HCT116 (cell line): ENCODE data around the gene SMPDL3B. TPM values are rescaled to one million over a fixed set of nuclear protein-coding genes. Genes with fewer than 3 reads are reported as not detected.

Source experiments
- ATAC-seq: fragments of 200-7000 bp; cut with Tn5 transposase; 2 replicates; pipeline ENCODE4 v1.9.1; 2020; ENCODE audit warnings: mild to moderate bottlenecking, moderate library complexity
- BruUV-seq: library from RNA; stranded (reverse); fragments of 400-500 nt; replicated peaks from 2 replicates; lab custom pipeline; 2021; lab: Mats Ljungman, UMichigan
- CTCF ChIA-PET: fragments of 300-600 bp; sonication (Branson Sonifier 250); formaldehyde crosslinking; loops from one replicate; lab custom pipeline; 2021; ENCODE audit warnings: antibody characterized with exemption; lab: Charles Lee
- POLR2A ChIA-PET: fragments of 300-600, 350-600 bp; sonication (Branson Sonifier 250); formaldehyde crosslinking; loops from one replicate; lab custom pipeline; 2021; ENCODE audit warnings: antibody characterized with exemption; lab: Charles Lee
- RAD21 ChIA-PET, 2 experiments: fragments of 300-600 bp; sonication (Branson Sonifier 250); formaldehyde crosslinking; loops; one replicate each; lab custom pipeline; 2023; ENCODE audit warnings: low total read pairs in 2 of 2; ENCODE audit not compliant: uncharacterized antibody in 2 of 2, unreplicated experiment in 2 of 2, low non-redundant PET in 1 of 2; lab: Charles Lee
- DNase-seq: peaks from one replicate; pipeline ENCODE4 v3.0.0-alpha.2; 2010; ENCODE audit warnings: low read depth, low spot score
- H2AFZ ChIP-seq: fragments of 200-600 bp; shearing (Covaris generic), sonication (generic); 2 replicates; pipeline ENCODE4 v1.6.1; 2017; ENCODE audit warnings: low read depth, mixed run types, mixed read lengths, antibody characterized with exemption, low read length; ENCODE audit not compliant: poor library complexity, severe bottlenecking
- H3K27ac ChIP-seq: 2 replicates; pipeline ENCODE4 v1.5.1; 2012; ENCODE audit warnings: low read depth, low read length
- H3K27me3 ChIP-seq: fragments of 200-600 bp; sonication (generic); 2 replicates; pipeline ENCODE4 v1.6.1; 2016; ENCODE audit warnings: mixed run types, low read length, mixed read lengths; ENCODE audit not compliant: insufficient read depth
- H3K36me3 ChIP-seq, 2 experiments: fragments of 200-500 bp in 1 of 2; fragments of 200-600 bp in 1 of 2; sonication (Bioruptor generic) in 1 of 2; sonication (generic) in 1 of 2; 2 replicates each; pipeline versions ENCODE4 v1.5.1 to v1.6.1; 2014 to 2016; ENCODE audit warnings: low read length in 2 of 2, inconsistent platforms in 1 of 2, mixed read lengths in 1 of 2, mixed run types in 1 of 2; ENCODE audit not compliant: insufficient read depth in 2 of 2, control insufficient read depth in 1 of 2
- H3K4me1 ChIP-seq, 2 experiments: fragments of 200-600 bp in 1 of 2; sonication (generic) in 1 of 2; 2 replicates each; pipeline versions ENCODE4 v1.5.1 to v1.6.1; 2012 to 2017; ENCODE audit warnings: low read length in 2 of 2, inconsistent platforms in 1 of 2, mild to moderate bottlenecking in 1 of 2, mixed read lengths in 1 of 2, mixed run types in 1 of 2, moderate library complexity in 1 of 2; ENCODE audit not compliant: insufficient read depth in 2 of 2, control insufficient read depth in 1 of 2
- H3K4me2 ChIP-seq: fragments of 200-600 bp; sonication (generic); 2 replicates; pipeline ENCODE4 v1.6.1; 2017; ENCODE audit warnings: mixed run types, low read length, mixed read lengths
- H3K4me3 ChIP-seq, 2 experiments: fragments of 200-600 bp in 1 of 2; sonication (generic) in 1 of 2; replicated peaks in 1 of 2; 2 replicates each; pipeline ENCODE4 v1.5.1; 2011 to 2016; ENCODE audit warnings: low read length in 2 of 2, control low read depth in 1 of 2, low read depth in 1 of 2, mild to moderate bottlenecking in 1 of 2, mixed read lengths in 1 of 2, mixed run types in 1 of 2
- H3K79me2 ChIP-seq: fragments of 200-600 bp; sonication (generic); 2 replicates; pipeline ENCODE4 v1.6.1; 2017; ENCODE audit warnings: mild to moderate bottlenecking, mixed run types, low read length, moderate library complexity, mixed read lengths; ENCODE audit not compliant: insufficient read depth
- H3K9ac ChIP-seq: fragments of 200-600 bp; sonication (generic); 2 replicates; pipeline ENCODE4 v1.6.1; 2016; ENCODE audit warnings: low read length, mixed read lengths
- H3K9me2 ChIP-seq: fragments of 200-600 bp; sonication (generic), shearing (Covaris generic); 2 replicates; pipeline ENCODE4 v1.6.1; 2017; ENCODE audit warnings: mixed run types, mild to moderate bottlenecking, moderate library complexity; ENCODE audit not compliant: insufficient read depth
- H3K9me3 ChIP-seq, 2 experiments: fragments of 200-500 bp in 1 of 2; fragments of 200-600 bp in 1 of 2; sonication (Bioruptor generic) in 1 of 2; sonication (generic) in 1 of 2; 2 replicates each; pipeline ENCODE4 v1.6.1; 2014 to 2017; ENCODE audit warnings: low read length in 2 of 2, mixed read lengths in 2 of 2, inconsistent platforms in 1 of 2, low read depth in 1 of 2, mild to moderate bottlenecking in 1 of 2, mixed run types in 1 of 2, moderate library complexity in 1 of 2; ENCODE audit not compliant: control insufficient read depth in 1 of 2, insufficient read depth in 1 of 2
- H4K20me1 ChIP-seq: fragments of 200-600 bp; sonication (generic), shearing (Covaris generic); 2 replicates; pipeline ENCODE4 v1.6.1; 2017; ENCODE audit warnings: mixed run types, mild to moderate bottlenecking, moderate library complexity; ENCODE audit not compliant: insufficient read depth
- CBX3 ChIP-seq: IDR thresholded peaks from 2 replicates; pipeline ENCODE4 v1.6.1; 2012; ENCODE audit warnings: low read depth
- CEBPB ChIP-seq: IDR thresholded peaks from 2 replicates; pipeline ENCODE4 v1.6.1; 2012; ENCODE audit warnings: low read depth
- CTCF ChIP-seq, 3 experiments: fragments of 200-600 bp in 1 of 3; sonication (generic) in 1 of 3; IDR thresholded peaks in 2 of 3; conservative IDR thresholded peaks in 1 of 3; 2 replicates each; pipeline ENCODE4 v1.5.1; 2012 to 2017; ENCODE audit warnings: low read depth in 2 of 3, low read length in 2 of 3, antibody characterized with exemption in 1 of 3, borderline replicate concordance in 1 of 3, control low read depth in 1 of 3, mild to moderate bottlenecking in 1 of 3, mixed read lengths in 1 of 3, mixed run types in 1 of 3, moderate library complexity in 1 of 3; ENCODE audit not compliant: insufficient read depth in 1 of 3
- ELF1 ChIP-seq: IDR thresholded peaks from 2 replicates; pipeline ENCODE4 v1.6.1; 2012; ENCODE audit warnings: low read depth, borderline replicate concordance
- EZH2 ChIP-seq: fragments of 200-600 bp; sonication (generic); IDR thresholded peaks from 2 replicates; pipeline ENCODE4 v1.6.1; 2017; ENCODE audit warnings: antibody characterized with exemption, mixed run types
- EZH2phosphoT487 ChIP-seq: fragments of 200-600 bp; IDR thresholded peaks from 2 replicates; pipeline ENCODE4 v1.6.1; 2018; ENCODE audit warnings: antibody characterized with exemption, borderline replicate concordance
- FOSL1 ChIP-seq: IDR thresholded peaks from 2 replicates; pipeline ENCODE4 v1.6.1; 2012; ENCODE audit warnings: low read depth
- JUND ChIP-seq: IDR thresholded peaks from 2 replicates; pipeline ENCODE4 v1.6.1; 2012
- MAX ChIP-seq: IDR thresholded peaks from 2 replicates; pipeline ENCODE4 v1.6.1; 2012
- POLR2A ChIP-seq: IDR thresholded peaks from 2 replicates; pipeline ENCODE4 v1.7.0; 2011; ENCODE audit warnings: borderline replicate concordance; ENCODE audit not compliant: insufficient read depth, insufficient read length; ENCODE audit errors: extremely low read depth
- POLR2AphosphoS5 ChIP-seq: IDR thresholded peaks from 2 replicates; pipeline ENCODE4 v1.6.1; 2011; ENCODE audit warnings: mild to moderate bottlenecking, low read depth, low read length, moderate library complexity
- RAD21 ChIP-seq: IDR thresholded peaks from 2 replicates; pipeline ENCODE4 v1.6.1; 2012; ENCODE audit warnings: low read depth, mild to moderate bottlenecking
- REST ChIP-seq: IDR thresholded peaks from 2 replicates; pipeline ENCODE4 v1.6.1; 2012; ENCODE audit warnings: low read depth
- SP1 ChIP-seq: IDR thresholded peaks from 2 replicates; pipeline ENCODE4 v1.6.1; 2012; ENCODE audit warnings: low read depth
- SRF ChIP-seq: IDR thresholded peaks from 2 replicates; pipeline ENCODE4 v1.6.1; 2012; ENCODE audit warnings: low read depth
- TCF7L2 ChIP-seq: IDR thresholded peaks from 2 replicates; pipeline ENCODE4 v1.7.0; 2011; ENCODE audit warnings: borderline replicate concordance, inconsistent platforms; ENCODE audit not compliant: insufficient read depth, insufficient read length; ENCODE audit errors: extremely low read depth
- YY1 ChIP-seq: IDR thresholded peaks from 2 replicates; pipeline ENCODE4 v1.6.1; 2011; ENCODE audit warnings: low read length, low read depth, moderate library complexity, mild to moderate bottlenecking; ENCODE audit not compliant: insufficient replicate concordance; ENCODE audit errors: extremely low read depth
- ZNF274 ChIP-seq: fragments of 200-500 bp; sonication (Bioruptor generic); IDR thresholded peaks from 2 replicates; pipeline ENCODE4 v1.6.1; 2014; ENCODE audit warnings: mild to moderate bottlenecking, low read depth, low read length, inconsistent platforms
- intact Hi-C: fragments of 100-400 bp; cut with micrococcal nuclease; formaldehyde crosslinking; loops from 2 replicates; pipeline ENCODE4 v1.10.0; 2022
- total RNA-seq: library from RNA; stranded (reverse); gene quantifications from one replicate; pipeline ENCODE4 v1.2.1, GENCODE V29; 2021; ENCODE audit not compliant: unreplicated experiment

SMPDL3B gene
- total RNA-seq, 1 experiment from 2014 or later = 16.4 TPM

- Histone ChIP-seq H3K79me2 (no peaks in the 10 kb centered on the region), H3K9me2 (no peaks in the 10 kb centered on the region), H3K27ac (no peak overlapping the region), H3K9ac (no peak overlapping the region), H3K36me3 (peaks cover 24 to 28% of the 10 kb centered on the region in 2 experiments; a peak in 3 of 4 replicates), H3K4me2 (no peak overlapping the region), H3K9me3 (no peaks in the 10 kb centered on the region), H3K4me3 (no peak overlapping the region), H3K4me1 (no peaks in the 10 kb centered on the region), H4K20me1 (no peaks in the 10 kb centered on the region), H2AFZ (no peak overlapping the region), H3K27me3 (no peaks in the 10 kb centered on the region)
- BruUV-seq = no TSS peak
- CTCF ChIA-PET = no interaction called here
- no peak for ATAC-seq
- POLR2A ChIA-PET = no interaction called here
- intact Hi-C loops = no loop called here
- no peak for TF ChIP-seq ZNF274
- no peak for TF ChIP-seq REST
- TF ChIP-seq YY1 = no peak
- no peak for TF ChIP-seq CTCF (IDR thresholded peaks at IDR 0.05 in 2 of 3, conservative IDR thresholded peaks at IDR 0.05 in 1 of 3; ENCODE audit: borderline replicate concordance in 1 of 3, insufficient read depth in 1 of 3, low read depth in 2 of 3, low read length in 2 of 3)
- TF ChIP-seq EZH2 = no peak
- TF ChIP-seq TCF7L2 = no peak
- TF ChIP-seq EZH2phosphoT487 = no peak
- TF ChIP-seq ELF1 = no peak
- no peak for TF ChIP-seq CBX3
- no peak for TF ChIP-seq POLR2A
- no peak for TF ChIP-seq RAD21
- no peak for TF ChIP-seq CEBPB
- TF ChIP-seq MAX = no peak
- TF ChIP-seq SRF = no peak
- TF ChIP-seq JUND = no peak
- no peak for TF ChIP-seq POLR2AphosphoS5
- no peak for TF ChIP-seq SP1
- no peak for TF ChIP-seq FOSL1
- no peak for DNase-seq
- RAD21 ChIA-PET = no interaction called here
These were observed 56.2 kb downstream of the SMPDL3B start for GRCh38 chr1:27990920-27991537.
